ENCODE data around the gene MED4.

The MED4 gene

DNA sequence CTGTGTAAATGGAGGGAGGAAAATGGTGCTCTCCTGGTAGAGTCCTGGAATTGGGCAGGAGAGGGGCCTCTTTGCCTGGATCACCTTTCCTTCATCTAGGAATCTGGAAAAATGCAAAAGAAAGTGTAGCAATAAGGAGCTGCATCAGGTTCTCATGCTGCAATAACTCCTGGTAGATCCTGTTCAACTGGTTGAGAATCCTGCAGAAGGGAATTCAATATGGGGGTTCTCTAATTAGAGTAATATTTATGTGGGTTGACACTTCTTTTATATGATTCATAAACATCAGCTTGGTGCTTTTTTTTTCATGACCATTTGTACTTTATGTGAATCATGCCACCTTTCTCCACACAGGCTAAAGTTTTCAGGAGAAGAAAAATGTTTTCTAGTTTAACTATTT lies 66.8 kb downstream of the MED4 start:
- no peak for DNase-seq
